Liver (tissue), 9 donors: ENCODE measurements around the gene TRIM3. TPM values are rescaled to one million over a fixed set of nuclear protein-coding genes. Genes with fewer than 3 reads are reported as not detected.
"Not testable (repeated sequence)": the region's sequence is repeated elsewhere in the genome, so short reads cannot be mapped to it uniquely, and the experiment has no call there.

Experiments used
- DNase-seq: peaks from one replicate; pipeline ENCODE4 v3.0.0-alpha.2; 2017; ENCODE audit warnings: low spot score
- H3K27ac ChIP-seq, 2 donors: one replicate each; pipeline ENCODE4 v1.7.0; 2013; ENCODE audit warnings: inconsistent platforms in 2 of 2, low read length in 2 of 2, control low read depth in 1 of 2, low read depth in 1 of 2, mild to moderate bottlenecking in 1 of 2
- H3K27me3 ChIP-seq, 4 donors: one replicate each; pipeline versions ENCODE4 v1.6.1 to v1.7.0; 2013; ENCODE audit warnings: low read length in 3 of 4, inconsistent platforms in 1 of 4, mild to moderate bottlenecking in 1 of 4, moderate library complexity in 1 of 4; ENCODE audit not compliant: control insufficient read depth in 4 of 4, insufficient read depth in 4 of 4
- H3K36me3 ChIP-seq, 4 donors: one replicate each; pipeline versions ENCODE4 v1.6.1 to v1.7.0; 2013; ENCODE audit warnings: low read length in 3 of 4, mild to moderate bottlenecking in 3 of 4, low read depth in 1 of 4, moderate library complexity in 1 of 4; ENCODE audit not compliant: control insufficient read depth in 4 of 4, insufficient read depth in 3 of 4
- H3K4me1 ChIP-seq, 4 donors: one replicate each; pipeline versions ENCODE4 v1.6.1 to v1.7.0; 2013; ENCODE audit warnings: low read length in 3 of 4, mild to moderate bottlenecking in 3 of 4, moderate library complexity in 1 of 4; ENCODE audit not compliant: control insufficient read depth in 4 of 4, insufficient read depth in 4 of 4
- H3K4me3 ChIP-seq, 3 donors: one replicate each; pipeline versions ENCODE4 v1.6.1 to v1.7.0; 2013; ENCODE audit warnings: low read length in 3 of 3, control low read depth in 1 of 3, low read depth in 1 of 3, mild to moderate bottlenecking in 1 of 3
- H3K9ac ChIP-seq, 2 donors: one replicate each; pipeline ENCODE4 v1.7.0; 2013; ENCODE audit warnings: low read length in 2 of 2, mild to moderate bottlenecking in 2 of 2, moderate library complexity in 2 of 2, control low read depth in 1 of 2, low read depth in 1 of 2
- H3K9me3 ChIP-seq, 4 donors: one replicate each; pipeline versions ENCODE4 v1.6.1 to v1.7.0; 2013; ENCODE audit warnings: low read length in 3 of 4; ENCODE audit not compliant: control insufficient read depth in 4 of 4
- ATF3 ChIP-seq: IDR thresholded peaks from 2 replicates; pipeline ENCODE4 v1.6.1; 2016; ENCODE audit warnings: antibody characterized with exemption
- CTCF ChIP-seq: fragments of 150-350 bp; IDR thresholded peaks from 2 replicates; pipeline ENCODE4 v1.5.1; 2017; ENCODE audit warnings: improper control_type of control experiment, low read depth, low read length; ENCODE audit not compliant: missing input control
- EGR1 ChIP-seq, 2 donors: IDR thresholded peaks; 2 replicates each; pipeline ENCODE4 v1.6.1; 2016 to 2018; ENCODE audit warnings: antibody characterized with exemption in 2 of 2, low read depth in 2 of 2
- FOXA1 ChIP-seq: IDR thresholded peaks from 2 replicates; pipeline ENCODE4 v1.6.1; 2016; ENCODE audit warnings: antibody characterized with exemption
- FOXA2 ChIP-seq: IDR thresholded peaks from 2 replicates; pipeline ENCODE4 v1.6.1; 2016; ENCODE audit warnings: antibody characterized with exemption
- GABPA ChIP-seq, 2 donors: IDR thresholded peaks in 1 of 2; conservative IDR thresholded peaks in 1 of 2; 2 replicates each; pipeline ENCODE4 v1.6.1; 2016; ENCODE audit warnings: antibody characterized with exemption in 2 of 2, mild to moderate bottlenecking in 1 of 2, moderate library complexity in 1 of 2
- HNF4A ChIP-seq, 2 donors: conservative IDR thresholded peaks; 2 replicates each; pipeline ENCODE4 v1.6.1; 2016; ENCODE audit warnings: antibody characterized with exemption in 2 of 2, mild to moderate bottlenecking in 2 of 2
- HNF4G ChIP-seq: IDR thresholded peaks from 2 replicates; pipeline ENCODE4 v1.6.1; 2016; ENCODE audit warnings: antibody characterized with exemption
- JUND ChIP-seq, 2 donors: IDR thresholded peaks; 2 replicates each; pipeline ENCODE4 v1.6.1; 2016; ENCODE audit warnings: antibody characterized with exemption in 2 of 2
- MAX ChIP-seq: IDR thresholded peaks from 2 replicates; pipeline ENCODE4 v1.6.1; 2016; ENCODE audit warnings: antibody characterized with exemption
- RAD21 ChIP-seq, 2 donors: IDR thresholded peaks; 2 replicates each; pipeline ENCODE4 v1.6.1; 2016; ENCODE audit warnings: antibody characterized with exemption in 2 of 2, mild to moderate bottlenecking in 2 of 2
- REST ChIP-seq: IDR thresholded peaks from 2 replicates; pipeline ENCODE4 v1.6.1; 2016; ENCODE audit warnings: antibody characterized with exemption, mild to moderate bottlenecking
- RXRA ChIP-seq, 2 donors: IDR thresholded peaks; 2 replicates each; pipeline ENCODE4 v1.6.1; 2017 to 2018; ENCODE audit warnings: antibody characterized with exemption in 2 of 2, mild to moderate bottlenecking in 1 of 2
- SP1 ChIP-seq: IDR thresholded peaks from 2 replicates; pipeline ENCODE4 v1.6.1; 2018; ENCODE audit warnings: antibody characterized with exemption, mild to moderate bottlenecking
- TAF1 ChIP-seq: conservative IDR thresholded peaks from 2 replicates; pipeline ENCODE4 v1.6.1; 2016; ENCODE audit warnings: antibody characterized with exemption, mild to moderate bottlenecking
- YY1 ChIP-seq: IDR thresholded peaks from 2 replicates; pipeline ENCODE4 v1.6.1; 2016; ENCODE audit warnings: antibody characterized with exemption, mild to moderate bottlenecking
- ZBTB33 ChIP-seq: IDR thresholded peaks from 2 replicates; pipeline ENCODE4 v1.6.1; 2016; ENCODE audit warnings: antibody characterized with exemption
- WGBS: extraction: QIAGEN DNeasy Blood & Tissue Kit; methylation state at CpG from one replicate; pipeline ENCODE4 v1.1.7; 2013; 5-methylcytosine and 5-hydroxymethylcytosine counted together
- polyA plus RNA-seq, 2 donors: library from polyadenylated mRNA; stranded (reverse) in 1 of 2; unstranded in 1 of 2; fragments of 200-250 nt in 1 of 2; fragments of >200 nt in 1 of 2; fragmentation: Nextera tagmentation in 1 of 2; extraction: Ambion mirVana in 1 of 2; gene quantifications; one replicate each; pipeline versions ENCODE4 v1.2.1 to v1.2.3, GENCODE V29; 2013 to 2015
- total RNA-seq, 2 donors: library from RNA; depleted of rRNA; stranded (reverse); fragments of >200 nt; gene quantifications; one replicate each; pipeline ENCODE4 v1.2.3, GENCODE V29; 2014
- donor health status: healthy.
- donor health status: healthy.
- donor health status: healthy.
- donor health status: healthy.
- donor health status: healthy.

Gene TRIM3
- total RNA-seq = 10 to 100 TPM in 1 of 2 donors, 1 to 10 TPM in 1; 8.1 to 12.7 TPM
- 10 to 100 TPM in 1 of 2 donors, 1 to 10 TPM in 1; 5.2 to 10.1 TPM for polyA plus RNA-seq

GRCh38 chr11:6473451-6474412 is at the start of gene TRIM3:
Gene TRIM3, minus strand, starts transcription at chr11:6473941. Its CDS starts 8,246 bp downstream, at chr11:6465695.
- 1% methylated on average over 87 of the region's 87 CpGs for WGBS
- H3K4me1 ChIP-seq = peaks cover 5 to 34% (median 21%) of the 10 kb centered on the region in 4 donors
- peaks cover 3 to 20% (median 14%) of the 10 kb centered on the region in 4 donors for H3K36me3 ChIP-seq
- H3K27me3 ChIP-seq = no peaks in the 10 kb centered on the region
- TF ChIP-seq SP1 = peak; percentile 9
- no peak for TF ChIP-seq ZBTB33
- TF ChIP-seq FOXA2 = no peak
- peak in 1 of 2 donors; percentile 24 for TF ChIP-seq GABPA (IDR thresholded peaks at IDR 0.05 in 1 of 2, conservative IDR thresholded peaks at IDR 0.05 in 1 of 2)
- peak within 1 kb of the TSS; percentile 45 to 62 for H3K9ac ChIP-seq
- H3K27ac ChIP-seq = peak within 1 kb of the TSS; percentile 72 to 81
- no peaks in the 10 kb centered on the region for H3K9me3 ChIP-seq
- peak within 1 kb of the TSS; percentile 69 to 77 (median 74) for H3K4me3 ChIP-seq
- peak; percentile 94 for DNase-seq

GRCh38 chr11:6523253-6523652 is 49.5 kb upstream of the TRIM3 start:
- H3K36me3 ChIP-seq = peaks cover 0 to 10% (median 0%) of the 10 kb centered on the region in 4 donors
- H3K4me3 ChIP-seq = no peak overlapping the region
- H3K27ac ChIP-seq = no peak overlapping the region
- 36% methylated on average over 1 of the region's 1 CpG for WGBS
- TF ChIP-seq RAD21 (IDR thresholded peaks at IDR 0.05) (no peak), HNF4G (no peak), FOXA2 (no peak), RXRA (IDR thresholded peaks at IDR 0.05) (no peak), REST (no peak), GABPA (IDR thresholded peaks at IDR 0.05 in 1 of 2, conservative IDR thresholded peaks at IDR 0.05 in 1 of 2) (no peak), JUND (IDR thresholded peaks at IDR 0.05) (no peak), ATF3 (no peak), ZBTB33 (no peak), TAF1 (no peak), YY1 (no peak), EGR1 (IDR thresholded peaks at IDR 0.05; ENCODE audit: low read depth in 2 of 2) (no peak), FOXA1 (no peak), HNF4A (conservative IDR thresholded peaks at IDR 0.05) (no peak), CTCF (no peak), SP1 (no peak), MAX (no peak)
- no peaks in the 10 kb centered on the region for H3K4me1 ChIP-seq
- DNase-seq = no peak
- H3K27me3 ChIP-seq = no peaks in the 10 kb centered on the region
- no peak overlapping the region for H3K9ac ChIP-seq
- no peaks in the 10 kb centered on the region for H3K9me3 ChIP-seq

- WGBS = 97% methylated on average over 3 of the region's 3 CpGs
- H3K4me1 ChIP-seq, H3K36me3 ChIP-seq, H3K9ac ChIP-seq, H3K27me3 ChIP-seq, H3K27ac ChIP-seq, H3K9me3 ChIP-seq, H3K4me3 ChIP-seq, DNase-seq: not testable (repeated sequence)
Measured at GRCh38 chr11:6521946-6522345, 48.2 kb upstream of the TRIM3 start.
